Iris pigment epithelial cell (primary cell): ENCODE data around the gene ADGRD1.

Source experiments
- DNase-seq: peaks from one replicate; pipeline ENCODE4 v3.0.0-alpha.2; 2011; ENCODE audit warnings: low read depth

Gene ADGRD1

DNA sequence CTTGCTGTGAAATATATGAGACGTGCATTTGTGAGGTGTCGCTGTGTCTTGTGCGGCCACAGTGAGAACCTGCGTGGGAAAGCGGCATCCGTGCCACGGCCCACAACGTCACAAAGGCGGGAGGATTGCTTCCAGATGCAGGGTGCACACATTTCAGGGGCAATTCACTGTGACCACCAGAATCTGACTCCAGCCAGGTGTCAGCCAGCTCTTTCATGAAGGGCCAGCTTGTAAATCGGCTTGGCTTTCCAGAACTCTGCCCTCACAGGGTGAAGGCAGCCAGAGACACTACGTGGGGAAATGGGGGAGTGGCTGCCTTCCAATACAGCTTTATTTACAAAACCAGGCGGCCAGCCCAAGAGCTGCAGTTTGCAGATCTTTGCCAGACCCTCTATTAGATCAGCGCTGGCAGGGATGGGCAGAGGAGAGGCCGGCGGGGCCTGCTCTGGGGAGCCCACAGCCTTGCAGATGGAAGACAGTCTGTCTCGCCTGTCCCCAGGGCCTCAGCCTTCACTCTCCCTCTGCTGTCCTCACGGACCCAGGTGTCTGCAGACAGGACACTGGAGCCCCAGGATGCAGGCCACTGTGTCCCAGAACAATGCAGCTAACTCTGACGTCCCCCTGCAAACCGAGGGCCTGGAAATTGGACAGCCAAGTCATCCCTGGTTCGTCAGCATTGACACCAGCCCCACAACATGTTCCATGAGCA lies 53.5 kb downstream of the ADGRD1 start:
- DNase-seq: no peak

DNA sequence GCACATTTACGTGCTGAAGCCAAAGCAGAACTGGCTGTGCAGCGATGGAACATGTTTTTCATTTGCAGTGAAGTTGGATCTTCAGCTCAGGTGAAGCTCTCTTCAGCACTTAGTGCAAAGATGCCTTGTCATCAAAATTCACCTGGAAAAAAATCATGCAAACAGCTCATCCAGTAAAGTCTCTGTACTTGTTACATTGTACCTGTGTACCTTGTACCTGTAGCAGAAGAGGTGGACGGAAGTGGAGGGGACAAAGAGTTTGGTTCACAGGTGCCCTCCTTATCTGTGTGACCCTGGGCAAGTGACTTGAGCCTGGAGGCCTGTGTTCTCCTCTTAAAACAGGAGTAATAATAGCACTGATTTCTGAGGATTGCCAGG lies 54.0 kb downstream of the ADGRD1 start:
- no peak for DNase-seq

DNA sequence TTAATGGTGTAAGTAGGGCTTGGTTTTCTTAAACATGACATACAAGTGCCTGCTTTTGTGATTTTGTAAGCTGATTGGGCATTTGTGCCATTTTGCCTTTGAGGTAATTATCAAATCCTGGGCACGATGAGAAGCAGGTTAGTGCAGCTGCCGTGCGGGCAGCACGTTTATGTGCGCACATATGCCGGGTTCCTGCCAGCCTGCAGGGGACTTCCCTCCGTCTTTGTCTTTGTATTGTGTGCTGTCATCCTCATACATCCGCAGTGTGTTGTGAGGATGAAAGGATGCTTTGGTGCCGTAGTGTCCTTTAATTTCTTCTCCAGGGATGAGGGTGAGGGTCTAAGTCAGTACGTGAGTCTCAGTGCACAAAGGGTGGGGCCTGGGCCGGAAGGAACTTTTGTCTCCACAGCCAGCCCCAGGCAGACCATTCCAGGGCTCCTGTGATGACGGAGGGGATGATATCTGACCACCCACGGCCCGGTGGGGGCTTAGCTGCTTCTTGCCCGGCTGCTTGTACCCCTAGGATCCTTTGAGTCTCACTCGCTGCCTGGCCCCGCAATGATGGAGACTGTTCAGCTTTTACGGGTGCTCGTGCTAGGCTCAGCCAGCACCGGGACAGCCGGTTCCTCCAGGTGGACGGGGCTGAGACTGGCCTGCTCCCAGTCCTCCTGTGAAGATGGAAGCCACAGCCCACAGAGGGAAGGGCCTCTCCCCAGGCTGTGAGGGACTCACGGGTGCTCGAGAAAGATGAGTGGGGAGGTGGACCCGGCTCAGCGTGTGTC lies 54.6 kb downstream of the ADGRD1 start:
- DNase-seq: no peak

DNA sequence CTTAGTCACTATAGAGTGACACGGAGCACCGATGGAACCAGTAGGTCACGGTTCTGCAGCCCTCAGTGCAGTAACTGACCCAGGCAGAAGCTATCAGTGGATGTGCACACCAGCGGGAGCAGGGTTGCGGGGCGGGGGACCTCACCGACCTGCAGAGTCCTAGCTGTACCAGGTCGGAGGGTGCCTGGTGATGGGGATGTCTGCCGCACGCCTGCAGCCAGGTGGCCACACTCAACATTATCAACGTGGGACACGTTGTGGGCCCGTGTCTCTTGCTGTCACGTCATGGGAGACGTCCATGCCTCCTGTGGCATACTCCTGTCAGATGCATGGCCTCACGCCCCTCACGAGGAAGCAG lies 55.2 kb downstream of the ADGRD1 start:
- no peak for DNase-seq

DNA sequence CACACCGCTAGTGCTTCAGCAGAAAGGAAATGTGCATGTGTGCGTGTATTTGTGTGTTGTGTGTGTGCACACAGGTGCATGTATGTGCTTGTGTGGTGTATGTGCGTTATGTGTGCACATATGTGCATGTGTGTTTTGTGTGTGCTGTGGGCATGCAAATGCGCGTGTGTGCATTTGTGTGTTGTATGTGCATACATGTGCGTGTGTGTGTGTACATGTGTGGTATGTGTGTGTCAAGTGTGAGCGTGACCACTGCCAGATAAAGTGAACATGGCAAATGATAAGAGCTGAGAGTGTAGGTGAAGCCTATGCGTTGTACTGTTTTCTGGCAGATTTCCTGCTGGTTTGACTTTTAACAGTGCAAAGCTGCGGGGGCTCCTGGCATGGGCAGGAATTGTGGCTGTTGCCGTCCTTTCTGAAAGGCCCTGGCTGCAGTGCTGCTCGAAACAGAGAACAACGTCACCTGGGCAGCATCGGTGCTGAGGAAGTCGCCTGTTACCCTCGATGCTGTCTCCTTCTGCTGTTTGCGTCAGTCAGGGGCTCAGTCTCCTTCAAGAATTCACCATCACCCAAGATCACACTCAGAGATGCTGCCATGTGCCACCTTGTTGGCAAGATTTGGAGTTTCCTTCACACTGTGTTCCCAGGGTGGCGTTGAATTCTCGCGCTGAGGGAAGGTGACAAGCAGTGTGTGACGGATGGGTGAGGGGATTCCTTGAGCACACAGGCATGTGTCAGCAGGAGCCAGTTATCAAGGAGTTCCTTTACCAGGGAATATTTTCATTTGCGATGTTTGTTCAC lies 56.1 kb downstream of the ADGRD1 start:
- DNase-seq: no peak

DNA sequence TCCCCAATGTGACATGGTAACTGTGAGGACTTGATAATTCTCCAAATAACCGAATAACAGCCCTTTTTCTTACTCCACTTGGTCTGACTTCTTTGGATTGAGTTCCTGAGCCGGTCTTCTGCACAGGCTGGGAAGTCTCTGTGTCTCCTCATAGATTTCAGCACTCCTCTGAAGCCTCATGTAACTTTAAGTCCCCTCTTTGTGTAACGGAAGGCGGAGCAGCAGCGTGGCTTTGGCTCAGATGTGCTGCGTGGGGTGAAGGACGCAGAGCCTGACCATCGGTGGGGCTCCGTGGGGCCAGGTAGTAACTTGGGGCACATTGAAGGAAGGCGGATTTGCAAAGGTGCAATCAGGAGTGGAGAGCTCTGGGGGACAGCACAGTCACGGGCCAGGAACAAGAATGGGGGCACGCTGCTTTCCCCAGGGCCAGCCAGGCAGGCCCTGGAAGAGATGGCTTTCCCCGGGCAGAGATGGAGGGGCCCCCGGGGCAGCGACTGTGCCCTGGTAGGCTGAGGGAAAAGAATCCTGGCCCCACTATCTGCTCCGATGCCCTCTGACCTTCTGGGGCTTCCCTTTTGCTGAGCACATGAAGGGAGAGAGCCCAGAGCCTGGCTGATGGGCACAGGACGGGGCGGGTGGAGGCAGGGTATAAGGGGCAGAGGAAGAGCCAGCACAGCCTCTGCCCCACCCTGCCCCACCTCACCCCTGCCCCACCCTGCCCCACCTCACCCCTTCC lies 56.9 kb downstream of the ADGRD1 start:
- DNase-seq: no peak

DNA sequence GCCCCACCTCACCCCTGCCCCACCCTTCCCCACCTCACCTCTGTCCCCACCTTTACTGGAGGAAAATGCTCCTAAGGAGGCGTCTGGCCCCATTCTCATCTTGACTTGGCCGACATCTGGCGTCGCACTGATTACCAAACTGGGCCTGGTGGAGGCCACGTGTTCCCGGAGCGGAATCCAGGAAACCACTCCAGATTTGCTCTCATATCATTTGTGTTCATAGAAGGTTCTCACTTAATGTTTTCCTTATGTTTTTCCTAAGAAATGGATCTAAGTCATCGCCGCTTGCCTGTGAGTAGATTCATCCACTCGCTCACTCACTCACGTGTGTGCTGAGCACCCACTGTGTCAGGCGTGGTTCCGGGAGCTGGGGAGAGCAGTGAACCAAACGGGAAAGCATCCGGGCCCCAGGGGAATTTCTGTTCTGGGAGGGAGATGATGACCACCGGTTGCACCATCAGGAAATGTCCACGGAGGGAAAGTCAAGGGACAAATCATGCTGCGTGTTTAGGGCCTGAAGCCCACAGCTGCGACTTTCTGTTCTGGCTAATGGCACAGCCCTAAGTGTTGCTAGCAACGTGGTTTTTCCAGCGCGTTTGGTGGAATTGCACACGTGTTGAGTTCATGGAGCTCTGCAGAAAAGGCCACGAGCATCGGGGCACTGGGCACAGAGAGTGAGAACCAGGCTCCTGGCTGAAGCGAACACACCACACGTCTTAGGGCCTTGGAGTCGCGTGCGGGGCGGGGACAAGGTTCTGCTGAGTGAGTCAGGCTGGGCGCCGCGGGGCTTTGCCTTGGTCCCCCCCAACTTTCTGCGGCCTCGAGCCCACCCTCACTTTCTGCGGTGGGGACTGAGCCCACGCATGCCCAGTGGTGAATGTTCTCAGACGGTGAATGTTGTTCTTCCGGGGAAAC lies 57.7 kb downstream of the ADGRD1 start:
- no peak for DNase-seq

DNA sequence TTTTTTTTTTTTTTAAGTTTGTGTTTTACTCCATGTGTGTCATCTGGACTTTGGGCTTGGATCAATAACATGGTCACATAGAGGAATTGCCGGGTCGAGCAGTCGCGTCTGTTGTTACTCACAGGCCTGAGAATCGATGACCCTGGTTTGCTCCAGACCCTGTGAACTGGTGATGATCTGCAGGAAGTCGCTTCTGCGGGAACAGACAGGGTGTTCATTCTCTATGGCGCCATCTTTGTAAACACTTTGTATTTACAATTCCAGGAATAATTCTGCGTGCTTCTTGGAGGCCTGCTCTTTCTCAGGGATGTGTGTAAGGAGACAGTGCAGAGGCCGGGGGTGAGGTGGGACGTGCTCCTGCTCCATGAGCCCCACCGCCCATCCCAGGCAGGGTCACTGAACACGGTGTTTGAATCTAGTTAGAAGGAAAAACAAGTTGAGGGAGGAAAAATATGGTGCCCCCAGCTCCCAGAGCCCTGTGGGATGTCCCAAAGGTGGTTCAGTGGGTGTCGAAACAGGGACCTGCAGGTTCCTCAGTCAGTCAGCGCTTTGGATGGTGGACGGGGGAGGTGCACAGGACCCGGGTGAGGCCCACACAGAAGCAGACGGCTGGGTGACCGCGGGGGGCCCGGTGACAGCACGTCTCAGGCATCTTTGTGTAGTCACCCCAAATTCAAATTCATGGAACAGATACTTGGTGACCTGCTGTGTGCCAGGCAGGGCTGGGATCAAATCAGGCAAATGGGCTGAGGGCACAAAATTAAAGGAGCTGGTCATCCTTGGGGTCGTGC lies 58.8 kb downstream of the ADGRD1 start:
- no peak for DNase-seq

DNA sequence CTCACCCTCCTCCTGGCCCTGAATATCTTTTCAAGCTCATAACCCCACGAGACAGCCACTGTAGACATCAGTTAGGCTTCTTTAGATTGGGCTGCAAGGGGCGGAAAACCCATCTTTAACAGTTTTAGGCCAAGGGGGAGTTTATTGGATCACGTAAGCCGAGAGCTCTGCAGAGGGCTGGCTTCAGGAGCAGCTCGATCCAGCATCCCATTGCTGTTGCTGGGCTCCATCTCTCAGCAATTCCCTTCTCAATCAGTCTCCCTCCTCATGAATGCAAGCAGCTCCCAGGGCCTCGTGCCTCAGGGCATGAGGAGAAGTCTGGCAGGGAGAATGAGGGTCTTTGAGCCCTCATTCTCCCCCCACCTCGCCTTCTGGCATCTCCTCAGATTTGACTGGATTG lies 59.4 kb downstream of the ADGRD1 start:
- no peak for DNase-seq

DNA sequence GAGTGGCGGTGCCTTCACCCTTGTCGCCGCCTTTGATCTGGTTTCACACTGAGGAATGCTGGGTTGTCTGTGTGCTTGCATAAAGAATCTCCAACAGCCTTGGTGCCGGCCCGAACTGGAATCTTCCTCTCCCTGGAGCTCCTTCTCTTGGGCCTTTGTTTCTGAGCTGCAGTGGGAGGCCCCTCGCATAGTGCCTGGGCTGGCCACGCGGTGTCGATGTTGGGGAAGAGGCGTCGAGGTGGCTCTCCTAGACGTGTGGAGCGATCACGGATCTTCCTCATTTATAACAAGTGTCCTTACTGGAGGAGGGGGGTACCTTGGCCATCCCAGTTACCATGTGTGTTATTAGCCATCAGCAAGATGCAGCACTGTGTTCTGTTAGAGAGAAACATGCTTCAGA lies 60.6 kb downstream of the ADGRD1 start:
- no peak for DNase-seq

DNA sequence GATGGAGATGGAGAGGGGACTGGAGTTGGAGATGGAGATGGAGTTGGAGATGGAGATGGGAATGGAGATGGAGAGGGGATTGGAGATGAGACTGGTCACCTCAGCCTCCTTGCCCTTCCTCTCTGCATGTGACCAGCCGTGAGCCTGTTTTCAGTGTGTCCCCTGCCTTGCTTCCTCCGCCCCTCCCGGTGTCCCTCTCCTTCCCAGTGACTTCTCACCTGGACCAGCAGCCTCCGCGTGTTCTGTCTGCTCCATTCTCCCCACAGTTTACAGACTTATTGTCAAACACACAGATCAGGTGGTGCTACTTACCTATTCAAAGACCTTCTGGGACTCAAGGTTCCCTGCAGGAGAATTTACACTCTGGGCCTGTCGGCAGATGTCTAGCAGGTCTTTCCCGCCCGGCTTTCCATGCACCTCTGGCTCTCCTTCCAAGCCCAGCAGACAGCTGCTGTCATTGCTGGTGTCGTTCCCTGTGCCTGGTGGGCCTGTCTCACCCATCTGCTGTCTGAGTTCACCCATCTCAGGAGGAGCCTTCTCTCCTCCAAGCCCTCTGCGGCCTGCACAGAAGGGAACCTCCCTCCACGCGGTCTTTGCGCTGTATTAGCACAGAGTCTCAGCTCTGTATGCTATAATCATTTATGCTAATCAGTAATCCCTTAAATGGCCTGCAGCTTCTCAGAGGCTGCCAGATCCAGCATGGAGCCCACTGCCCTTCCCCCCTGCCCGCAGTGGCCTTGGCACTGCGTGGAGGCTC lies 62.1 kb downstream of the ADGRD1 start:
- no peak for DNase-seq

DNA sequence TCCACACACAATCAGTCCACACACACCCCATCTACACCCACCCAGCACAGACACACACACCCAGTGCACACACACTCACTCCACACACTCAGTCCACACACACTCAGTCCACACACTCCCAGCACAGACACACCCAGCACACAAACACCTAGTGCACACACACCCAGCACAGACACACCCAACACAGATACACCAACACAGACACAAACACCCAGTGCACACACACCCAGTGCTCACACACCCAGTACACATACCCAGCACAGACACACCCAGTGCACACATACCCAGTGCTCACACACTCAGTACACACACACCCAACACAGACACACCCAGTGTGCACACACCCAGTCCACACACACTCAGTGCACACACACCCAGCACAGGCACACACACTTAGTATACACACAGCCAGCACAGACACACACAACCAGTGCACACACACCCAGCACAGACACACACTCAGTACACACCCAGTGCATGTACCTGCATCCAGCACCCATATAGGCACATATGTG lies 63.8 kb downstream of the ADGRD1 start:
- no peak for DNase-seq

DNA sequence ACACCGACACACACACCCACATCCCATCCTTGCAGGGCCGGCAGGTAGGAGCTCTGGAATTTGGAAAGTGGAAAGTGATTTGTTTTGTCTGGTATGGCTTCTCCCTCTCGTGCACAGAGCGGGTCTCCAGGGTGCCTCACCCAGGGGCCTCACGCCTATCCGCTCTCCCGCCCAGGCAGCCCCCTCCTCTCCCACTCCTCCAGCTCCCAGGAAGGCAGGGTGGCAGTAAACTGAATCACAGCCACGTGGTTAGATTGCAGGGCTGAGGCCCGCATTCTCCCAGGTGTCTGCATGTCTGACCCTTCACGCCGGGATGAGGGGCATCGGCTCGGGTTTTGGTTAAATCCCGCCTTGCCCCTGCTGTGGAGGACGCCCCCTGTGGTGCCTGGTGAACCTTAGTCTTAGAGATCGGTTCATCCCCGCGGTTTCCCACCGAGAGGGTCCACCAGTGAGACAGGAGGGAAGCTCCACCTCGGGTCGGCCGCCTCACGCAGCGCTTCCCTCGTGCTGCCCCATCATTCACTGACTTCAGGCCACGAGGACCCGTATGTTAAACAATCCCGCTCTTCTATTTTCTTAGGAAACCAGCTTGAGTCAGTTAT lies 64.4 kb downstream of the ADGRD1 start:
- DNase-seq: no peak

DNA sequence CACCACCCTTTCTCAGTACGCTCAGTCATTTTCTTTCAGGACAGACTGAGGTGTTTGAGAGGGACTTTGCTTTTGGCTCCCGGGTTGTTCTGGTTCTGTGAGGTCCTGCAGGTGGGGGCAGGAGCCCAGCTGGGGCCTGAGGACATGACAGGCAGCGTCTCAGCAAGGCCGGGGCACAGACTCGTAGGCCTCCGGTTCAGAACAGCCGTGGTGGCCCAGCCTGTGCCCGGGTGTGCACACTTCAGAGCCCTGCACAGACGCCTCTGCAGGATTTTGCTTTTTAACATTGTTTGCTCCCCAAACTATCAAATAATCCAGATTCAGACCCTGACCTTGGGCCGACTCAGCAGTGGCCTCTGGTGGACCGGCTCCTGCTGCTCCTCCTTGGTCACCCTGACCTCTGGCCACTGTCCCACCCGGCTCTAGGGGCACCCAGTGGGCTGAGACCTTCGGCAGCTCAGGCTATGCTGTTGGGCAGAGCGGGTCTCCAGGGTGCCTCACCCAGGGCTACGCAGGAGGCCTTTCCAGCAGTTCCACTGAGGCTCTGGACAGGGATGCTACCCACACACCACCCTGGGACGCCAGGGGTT lies 65.2 kb downstream of the ADGRD1 start:
- DNase-seq: no peak

DNA sequence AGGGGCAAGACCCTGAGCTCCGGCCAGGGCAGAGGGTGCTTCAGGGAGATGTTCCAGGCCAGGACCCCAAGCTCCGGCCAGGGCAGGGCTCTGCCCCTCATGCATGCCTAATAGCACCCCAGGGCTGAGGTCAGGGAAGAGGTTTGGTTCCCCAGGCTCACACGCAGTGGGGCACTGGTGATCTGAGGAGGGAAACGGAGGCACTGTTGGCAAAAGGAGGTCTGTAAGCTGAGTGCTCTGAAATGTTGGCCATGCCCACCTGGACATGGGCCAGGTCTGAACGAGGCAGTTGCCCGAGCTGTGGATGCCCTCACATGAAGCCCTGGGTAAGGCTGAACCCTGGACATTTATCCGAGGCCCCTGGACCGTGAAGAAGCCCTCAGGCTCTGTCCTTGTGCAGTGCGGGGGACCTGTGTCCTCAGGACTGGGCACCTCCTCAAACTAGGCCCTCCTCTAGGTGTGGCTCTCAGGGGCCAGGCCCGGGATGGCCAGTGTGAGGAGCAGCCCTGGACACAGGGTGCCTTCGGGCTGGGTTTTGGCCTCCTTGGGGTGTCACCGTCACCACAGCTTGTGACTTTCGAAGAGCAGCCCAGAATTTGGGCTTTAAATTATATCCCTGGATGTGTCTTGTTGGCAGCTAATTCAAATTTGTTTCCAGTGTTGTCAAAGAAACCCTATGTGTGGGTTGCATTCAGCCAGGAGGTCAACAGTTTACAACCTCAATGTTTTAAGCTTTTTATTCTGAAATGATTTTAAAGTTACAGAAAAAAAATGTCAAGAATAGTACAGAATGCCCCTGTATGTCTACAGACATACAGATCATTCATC lies 66.8 kb downstream of the ADGRD1 start:
- no peak for DNase-seq

DNA sequence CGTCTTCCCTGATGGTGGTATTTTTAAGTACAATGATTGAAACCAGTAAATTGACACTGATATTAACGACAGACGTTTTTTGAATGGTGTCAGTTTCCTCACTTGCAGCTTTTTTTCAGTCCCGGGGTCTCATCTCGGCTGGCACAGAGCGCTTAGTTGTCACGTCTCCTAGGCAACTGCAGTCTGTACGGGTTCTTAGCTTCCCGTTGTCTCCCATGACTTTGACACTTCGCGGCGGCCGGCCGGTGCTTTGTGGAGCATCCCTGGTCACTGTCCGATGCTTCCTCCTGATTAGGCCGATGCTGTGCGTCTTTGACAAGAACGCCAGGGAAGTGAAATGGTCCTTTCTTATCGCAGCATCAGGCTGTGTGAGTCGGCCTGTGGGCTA lies 67.4 kb downstream of the ADGRD1 start:
- DNase-seq: no peak

DNA sequence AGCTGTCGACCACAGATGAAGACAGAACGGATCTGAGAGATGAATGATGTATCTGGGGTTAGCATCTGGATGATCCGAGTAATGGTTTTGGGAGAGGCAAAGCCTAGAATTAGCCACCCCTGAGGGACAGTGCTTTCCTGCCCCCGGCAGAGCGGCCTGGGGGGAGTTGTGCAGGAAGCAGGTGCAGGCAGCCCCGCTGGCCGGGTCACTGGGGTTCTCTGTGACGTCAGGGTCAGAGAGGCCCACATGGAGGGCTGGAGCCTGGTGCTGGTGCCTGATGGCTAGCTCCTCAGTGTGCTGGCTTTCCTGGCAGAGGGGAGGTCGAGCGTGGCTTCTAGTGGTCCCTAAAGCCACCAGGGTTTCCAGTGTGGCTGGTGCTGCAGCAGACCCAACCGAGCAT lies 70.3 kb downstream of the ADGRD1 start:
- DNase-seq: no peak

DNA sequence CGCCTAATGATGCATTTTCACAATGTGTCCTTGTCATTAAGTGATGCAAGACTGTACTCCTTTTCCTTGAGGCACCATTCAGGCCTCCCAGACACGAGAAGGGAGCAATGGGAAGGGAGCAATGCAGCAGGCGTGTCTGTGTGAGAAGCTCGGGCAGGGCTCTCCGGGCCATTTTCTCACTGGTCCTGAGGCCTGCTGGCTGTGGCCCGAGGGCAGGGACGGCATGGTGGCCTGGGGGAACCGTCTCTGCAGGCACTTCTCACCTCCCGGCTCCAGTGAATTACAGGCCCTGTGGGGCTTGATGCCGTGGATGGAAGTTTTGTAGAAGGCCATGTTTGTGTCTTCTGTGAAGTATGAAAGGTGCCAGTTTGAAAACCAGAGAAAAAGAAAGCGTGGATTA lies 71.0 kb downstream of the ADGRD1 start:
- DNase-seq: no peak
